GM10847 (cell line): ENCODE data around the gene BRD3OS.

Experiments
- POLR2A ChIP-seq: IDR thresholded peaks from 2 replicates; pipeline ENCODE4 v1.6.1; 2011; ENCODE audit not compliant: insufficient read length; ENCODE audit errors: extremely low read depth

BRD3OS gene

DNA sequence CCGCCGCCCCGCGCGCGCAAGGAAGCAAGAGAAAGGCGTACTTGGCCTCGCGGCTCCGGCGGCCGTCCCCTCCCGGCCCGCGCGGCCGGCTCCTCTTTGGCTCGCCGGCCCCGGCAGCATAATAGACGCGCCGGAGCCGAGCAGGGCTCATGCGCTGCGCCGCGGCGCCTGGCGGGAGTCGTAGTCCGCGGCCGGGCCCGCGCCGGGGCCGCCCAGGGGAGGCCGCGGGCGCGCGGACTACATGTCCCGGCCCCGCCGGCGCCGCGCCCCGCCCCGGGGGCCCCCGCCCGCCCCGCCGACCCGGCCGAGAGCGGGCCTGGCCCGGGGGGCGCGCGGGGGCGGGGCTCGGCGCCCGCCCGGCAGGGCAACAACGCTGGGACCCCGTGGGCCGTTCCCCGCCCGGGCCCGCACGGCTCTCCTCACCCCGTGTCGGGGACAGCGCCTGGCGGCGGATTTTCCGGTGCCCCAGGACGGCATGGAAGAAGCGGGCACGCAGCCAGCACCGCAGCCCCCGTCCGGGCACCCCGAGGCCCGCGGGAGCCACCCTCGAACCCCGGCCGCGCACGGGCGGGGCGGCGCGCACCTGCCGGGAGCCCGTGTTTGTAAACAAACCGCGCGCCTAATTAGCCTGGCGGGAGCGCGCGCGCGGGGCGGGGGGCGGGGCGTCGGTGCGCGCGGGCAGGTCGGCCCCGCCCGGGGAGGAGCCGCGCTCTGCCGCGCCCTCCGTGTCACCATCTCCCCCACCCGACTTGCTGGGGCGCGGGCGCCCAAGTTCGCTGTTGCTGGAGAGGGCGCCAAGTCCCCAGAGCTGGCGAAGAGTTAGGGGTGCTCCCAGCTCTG lies 42.8 kb downstream of the BRD3OS start, which contains the start of gene BRD3:
TSS of gene BRD3 (minus strand) at position 123 of the 840 bp plus-strand sequence. CDS start 14,549 bp downstream, outside the sequence.
- TF ChIP-seq POLR2A: peak; percentile 60

DNA sequence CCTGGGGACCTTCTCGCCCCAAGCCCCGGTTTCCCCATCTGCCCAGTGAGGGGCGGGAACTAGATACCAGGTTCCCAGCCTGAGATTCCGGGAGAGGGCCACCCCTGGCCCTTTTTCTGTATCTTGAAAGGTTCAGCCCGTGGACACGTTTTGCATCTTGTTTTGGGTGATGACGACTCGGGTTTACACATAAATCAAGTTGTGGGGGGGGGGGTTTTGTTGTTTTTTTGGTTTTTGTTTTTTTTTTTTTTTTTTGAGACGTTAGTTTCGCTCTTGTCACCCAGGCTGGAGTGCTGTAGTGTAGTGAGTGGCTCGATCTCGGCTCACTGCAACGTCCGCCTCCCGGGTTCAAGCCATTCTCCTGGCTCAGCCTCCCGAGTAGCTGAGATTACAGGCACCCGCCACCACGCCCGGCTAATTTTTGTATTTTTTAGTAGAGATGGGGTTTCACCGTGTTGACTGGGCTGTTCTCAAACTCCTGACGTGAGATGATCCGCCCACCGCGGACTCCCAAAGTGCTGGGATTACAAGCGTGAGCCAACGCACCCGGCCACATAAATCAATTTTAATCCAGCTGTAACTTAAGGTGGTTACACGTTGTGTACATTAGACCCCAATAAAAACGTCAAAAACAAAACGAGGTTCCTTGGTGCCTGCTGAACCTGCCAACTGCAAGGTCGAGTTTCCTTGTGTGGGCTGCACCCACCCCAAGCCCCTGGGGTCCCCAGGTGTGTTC lies 43.6 kb downstream of the BRD3OS start:
- TF ChIP-seq POLR2A: no peak

DNA sequence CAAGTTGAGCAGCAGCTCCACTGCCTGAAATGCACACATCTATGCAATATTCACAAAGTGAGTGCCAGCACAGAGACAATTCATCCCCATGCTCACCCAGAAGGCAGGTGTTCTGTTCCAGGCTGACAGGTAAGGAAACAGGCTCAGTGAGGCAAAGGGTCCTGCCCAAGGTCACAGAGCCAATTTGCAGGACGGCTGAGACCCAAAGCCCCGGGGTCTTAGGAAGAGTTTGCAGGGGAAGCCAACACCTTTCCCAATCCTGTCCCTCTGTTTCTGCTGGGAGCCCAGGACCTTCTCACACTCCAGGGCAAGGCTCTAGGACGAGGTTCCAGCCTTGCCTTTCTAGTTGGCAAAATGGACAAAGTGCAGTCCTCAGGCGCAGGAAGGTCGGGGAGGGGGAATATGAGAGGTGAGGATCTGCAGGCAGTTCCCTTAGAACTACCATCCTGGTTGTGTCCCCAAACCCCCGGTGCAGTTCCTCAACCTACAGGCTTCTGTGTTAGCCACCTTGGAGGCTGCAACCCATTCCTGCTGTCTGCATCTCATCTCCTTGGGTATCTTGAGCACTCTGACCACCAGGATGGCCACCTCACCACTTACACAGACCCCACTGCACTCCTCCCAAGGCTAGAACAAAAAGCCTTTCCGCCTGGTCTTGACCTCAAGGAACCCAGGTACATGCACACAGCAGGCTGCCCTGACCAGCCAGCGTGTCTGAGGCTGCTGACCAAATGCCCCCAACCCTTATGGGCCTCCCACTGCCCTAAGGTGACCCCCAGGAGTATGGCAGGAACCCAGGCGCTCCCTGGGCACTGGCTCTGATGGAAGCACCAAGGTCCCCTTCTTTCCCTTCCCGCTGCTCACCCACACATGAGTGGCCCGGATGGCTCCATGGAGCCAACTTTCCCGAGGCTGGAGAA lies 44.5 kb downstream of the BRD3OS start:
- TF ChIP-seq POLR2A: no peak

DNA sequence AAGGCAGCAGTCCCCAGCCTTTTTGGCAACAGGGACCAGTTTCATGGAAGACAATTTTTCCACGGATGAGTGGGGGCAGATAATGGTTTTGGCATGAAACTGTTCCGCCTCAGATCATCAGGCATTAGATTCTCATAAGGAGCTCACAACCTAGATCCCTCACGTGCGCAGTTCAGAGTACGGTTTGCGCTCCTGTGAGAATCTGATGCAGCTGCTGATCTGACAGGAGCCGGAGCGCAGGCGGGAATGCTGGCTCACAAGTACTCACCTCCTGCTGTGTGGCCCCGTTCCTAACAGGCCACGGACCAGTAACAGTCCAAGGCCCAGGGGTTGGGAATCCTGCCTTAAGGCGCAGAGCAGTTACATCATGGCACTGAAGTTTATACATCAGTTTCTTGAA lies 45.9 kb downstream of the BRD3OS start:
- TF ChIP-seq POLR2A: no peak

DNA sequence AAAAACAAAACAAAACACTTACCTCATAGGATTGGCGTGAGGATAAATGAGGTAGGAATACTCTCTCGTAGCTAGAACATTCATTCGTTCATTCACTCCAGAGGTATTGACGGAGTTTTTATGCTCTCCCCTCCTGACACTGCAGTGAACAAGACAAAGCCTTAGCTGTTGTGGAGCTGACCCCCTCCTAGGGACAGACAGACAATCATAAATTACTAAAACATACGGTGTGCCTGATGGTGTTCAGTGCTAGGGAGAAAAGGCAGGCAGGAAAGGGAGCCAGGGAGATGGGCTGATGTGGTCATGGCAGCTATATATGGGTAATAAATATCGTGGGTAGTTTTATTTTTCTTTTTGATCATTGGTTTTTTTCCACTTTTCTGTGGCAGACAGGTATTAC lies 48.2 kb downstream of the BRD3OS start:
- TF ChIP-seq POLR2A: no peak

DNA sequence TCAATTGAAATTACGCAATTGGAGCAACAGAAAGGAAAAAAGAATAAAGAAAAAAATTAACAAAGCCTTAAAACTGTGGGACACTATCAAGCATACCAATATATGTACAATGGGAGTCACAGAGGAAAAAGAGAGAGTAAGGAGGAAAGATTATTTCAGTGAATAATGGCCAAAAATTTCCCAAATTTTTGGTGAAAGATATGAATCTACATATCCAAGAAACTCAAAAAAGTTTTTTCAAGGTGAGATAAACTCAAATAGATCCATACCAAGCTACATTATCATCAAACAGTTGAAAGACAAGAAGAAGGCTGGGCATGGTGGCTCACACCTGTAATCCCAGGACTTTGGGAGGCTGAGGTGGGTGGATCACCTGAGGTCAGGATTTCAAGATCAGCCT lies 51.4 kb downstream of the BRD3OS start:
- TF ChIP-seq POLR2A: no peak
